HepG2 (cell line): ENCODE data around the gene TGFBI. TPM values are rescaled to one million over a fixed set of nuclear protein-coding genes. Genes with fewer than 3 reads are reported as not detected.
A peak's percentile ranks its signal among the peaks of the same experiment; 100 is the strongest.

Experiments
- ATAC-seq: fragments of 200-7000 bp; cut with Tn5 transposase; 3 replicates; pipeline ENCODE4 v1.9.1; 2020; ENCODE audit warnings: mild to moderate bottlenecking, moderate library complexity
- BruUV-seq: library from RNA; stranded (reverse); fragments of 400-500 nt; replicated peaks from 2 replicates; lab custom pipeline; 2021; lab: Mats Ljungman, UMichigan
- CTCF ChIA-PET: fragments of 300-600 bp; formaldehyde crosslinking; extraction: SDS; loops from one replicate; lab custom pipeline; 2021; ENCODE audit warnings: low total read pairs, inconsistent platforms, low intra/inter-chr PET ratio; lab: Yijun Ruan, JAX
- POLR2A ChIA-PET: fragments of 350-600 bp; sonication (Branson Sonifier 250); formaldehyde crosslinking; loops from one replicate; lab custom pipeline; 2020; ENCODE audit warnings: antibody characterized with exemption, inconsistent platforms; lab: Yijun Ruan, JAX
- DNase-seq: peaks from one replicate; pipeline ENCODE4 v3.0.0-alpha.2; 2015; ENCODE audit warnings: low spot score
- FAIRE-seq: peaks from 3 replicates; lab custom pipeline; 2011; peaks lifted over from hg19 to GRCh38; lab: Jason Lieb, UNC
- H2AFZ ChIP-seq: one replicate; pipeline ENCODE4 v1.6.1; 2011; ENCODE audit warnings: low read length, inconsistent platforms
- H3K27ac ChIP-seq: fragments of 300-600 bp; 3 replicates; pipeline ENCODE4 v1.8.0; 2011; ENCODE audit warnings: mixed run types, mild to moderate bottlenecking, mixed read lengths, low read length, inconsistent platforms; ENCODE audit not compliant: insufficient read depth; ENCODE audit errors: extremely low read length
- H3K27me3 ChIP-seq, 2 experiments: fragments of 200-600 bp in 1 of 2; 2 replicates in 1 of 2; 3 replicates in 1 of 2; pipeline versions ENCODE4 v1.6.0 to v1.8.0; 2011; ENCODE audit warnings: low read length in 2 of 2, mild to moderate bottlenecking in 2 of 2, moderate library complexity in 2 of 2, inconsistent platforms in 1 of 2; ENCODE audit not compliant: insufficient read depth in 2 of 2, control insufficient read depth in 1 of 2
- H3K36me3 ChIP-seq, 2 experiments: fragments of 200-600 bp in 1 of 2; replicated peaks in 1 of 2; 2 replicates in 1 of 2; 3 replicates in 1 of 2; pipeline versions ENCODE4 v1.5.1 to v1.8.0; 2011; ENCODE audit warnings: low read length in 2 of 2, inconsistent platforms in 1 of 2; ENCODE audit not compliant: insufficient read depth in 2 of 2, control insufficient read depth in 1 of 2
- H3K4me1 ChIP-seq: 2 replicates; pipeline ENCODE4 v1.5.1; 2012; ENCODE audit warnings: low read length, inconsistent platforms; ENCODE audit not compliant: insufficient read depth
- H3K4me2 ChIP-seq: 2 replicates; pipeline ENCODE4 v1.6.0; 2011; ENCODE audit warnings: low read depth, low read length, inconsistent platforms
- H3K4me3 ChIP-seq, 3 experiments: fragments of 200-600 bp in 1 of 3; sonication (generic), shearing (Covaris generic) in 1 of 3; replicated peaks in 1 of 3; 2 replicates each; pipeline ENCODE4 v1.5.1; 2011 to 2016; ENCODE audit warnings: low read length in 3 of 3, inconsistent platforms in 2 of 3, low read depth in 2 of 3, mild to moderate bottlenecking in 2 of 3, control low read depth in 1 of 3, mixed read lengths in 1 of 3; ENCODE audit not compliant: insufficient read depth in 1 of 3
- H3K79me2 ChIP-seq: one replicate; pipeline ENCODE4 v1.6.1; 2011; ENCODE audit warnings: low read length, inconsistent platforms; ENCODE audit not compliant: insufficient read depth
- H3K9ac ChIP-seq: 2 replicates; pipeline ENCODE4 v1.6.0; 2011; ENCODE audit warnings: mild to moderate bottlenecking, low read depth, low read length, inconsistent platforms; ENCODE audit not compliant: insufficient read depth
- H3K9me3 ChIP-seq: 2 replicates; pipeline ENCODE4 v1.5.1; 2012; ENCODE audit warnings: mild to moderate bottlenecking, low read length
- H4K20me1 ChIP-seq: 2 replicates; pipeline ENCODE4 v1.6.0; 2011; ENCODE audit warnings: inconsistent platforms, mild to moderate bottlenecking, low read length, moderate library complexity; ENCODE audit not compliant: insufficient read depth
- KAT8 ChIP-seq: IDR thresholded peaks from 2 replicates; pipeline ENCODE4 v1.6.1; 2016; ENCODE audit warnings: missing genetic modification reagents, missing compliant biosample characterization
- MED8 ChIP-seq: sonication (generic); formaldehyde crosslinking; IDR thresholded peaks from 2 replicates; pipeline ENCODE4 v1.8.1; 2023; ENCODE audit warnings: mild to moderate bottlenecking, missing genetic modification reagents; ENCODE audit not compliant: insufficient replicate concordance
- RELA ChIP-seq: sonication (generic); formaldehyde crosslinking; IDR thresholded peaks from 2 replicates; pipeline ENCODE4 v1.4.0; 2020; ENCODE audit warnings: missing genetic modification reagents
- SMYD3 ChIP-seq: sonication (generic); formaldehyde crosslinking; IDR thresholded peaks from 2 replicates; pipeline ENCODE4 v1.8.1; 2023; ENCODE audit warnings: mild to moderate bottlenecking, missing genetic modification reagents
- STAT5B ChIP-seq: sonication (generic); formaldehyde crosslinking; IDR thresholded peaks from 2 replicates; pipeline ENCODE4 v1.4.0; 2020; ENCODE audit warnings: missing genetic modification reagents
- ZNF124 ChIP-seq: sonication (generic); formaldehyde crosslinking; IDR thresholded peaks from 2 replicates; pipeline ENCODE4 v1.4.0; 2020; ENCODE audit warnings: missing genetic modification reagents
- ZNF367 ChIP-seq: sonication (generic); formaldehyde crosslinking; IDR thresholded peaks from 2 replicates; pipeline ENCODE4 v1.4.0; 2020; ENCODE audit warnings: missing genetic modification reagents, borderline replicate concordance
- ZNF576 ChIP-seq: sonication (generic); formaldehyde crosslinking; IDR thresholded peaks from 2 replicates; pipeline ENCODE4 v1.4.0; 2020; ENCODE audit warnings: mild to moderate bottlenecking, missing genetic modification reagents
- ZNF646 ChIP-seq: sonication (generic); formaldehyde crosslinking; IDR thresholded peaks from 2 replicates; pipeline ENCODE4 v1.9.0; 2021; ENCODE audit warnings: mild to moderate bottlenecking, missing genetic modification reagents
- ZNF674 ChIP-seq: sonication (generic); formaldehyde crosslinking; IDR thresholded peaks from 2 replicates; pipeline ENCODE4 v1.5.0; 2020; ENCODE audit warnings: low read depth, mild to moderate bottlenecking, missing genetic modification reagents
- WGBS: methylation state at CpG from one replicate; pipeline ENCODE4 v1.1.6; 2017; ENCODE audit warnings: low lambda C conversion rate; 5-methylcytosine and 5-hydroxymethylcytosine counted together
- in situ Hi-C: cut with HindIII; loops from 2 replicates; pipeline ENCODE4 v1.10.0; 2017; ENCODE audit warnings: low pct_unique_long_range_greater_than_20kb; ENCODE audit not compliant: extremely low pct_ligation_motif_present
- intact Hi-C: fragments of 100-400 bp; cut with micrococcal nuclease; formaldehyde crosslinking; loops from one replicate; pipeline ENCODE4 v1.10.0; 2022; ENCODE audit not compliant: unreplicated experiment
- polyA plus RNA-seq, 8 experiments: library from polyadenylated mRNA; depleted of rRNA in 3 of 8; stranded (reverse) in 7 of 8; unstranded in 1 of 8; fragments of >200 nt; fragmentation: Illumina TruSeq in 4 of 8; extraction: Trizol in 4 of 8; gene quantifications; 2 replicates each; pipeline versions ENCODE4 v1.2.1 to v1.2.3, GENCODE V29; 2011 to 2016; ENCODE audit warnings: low read depth in 4 of 8, missing spikeins in 1 of 8, mixed read lengths in 1 of 8; ENCODE audit not compliant: insufficient read depth in 1 of 8
- total RNA-seq, 5 experiments: library from RNA; depleted of rRNA; stranded (reverse); fragments of >200 nt; fragmentation: Illumina TruSeq; extraction: Trizol; gene quantifications; 2 replicates each; pipeline ENCODE4 v1.2.3, GENCODE V29; 2016; ENCODE audit warnings: low read depth in 1 of 5
- TF ChIP-seq, protein P1 (sequence below): sonication (generic); formaldehyde crosslinking; IDR thresholded peaks from 2 replicates; pipeline ENCODE4 v1.4.0; 2020; ENCODE audit warnings: missing genetic modification reagents
- TF ChIP-seq, protein P2 (sequence below): IDR thresholded peaks from 2 replicates; pipeline ENCODE4 v1.6.1; 2016; ENCODE audit warnings: low read depth, borderline replicate concordance

TGFBI gene
- total and polyA plus RNA-seq, 2 of the 13 experiments (the other 11 are each of a cell fraction or from before 2014, with no cell fraction given), result 275 to 457 TPM

DNA sequence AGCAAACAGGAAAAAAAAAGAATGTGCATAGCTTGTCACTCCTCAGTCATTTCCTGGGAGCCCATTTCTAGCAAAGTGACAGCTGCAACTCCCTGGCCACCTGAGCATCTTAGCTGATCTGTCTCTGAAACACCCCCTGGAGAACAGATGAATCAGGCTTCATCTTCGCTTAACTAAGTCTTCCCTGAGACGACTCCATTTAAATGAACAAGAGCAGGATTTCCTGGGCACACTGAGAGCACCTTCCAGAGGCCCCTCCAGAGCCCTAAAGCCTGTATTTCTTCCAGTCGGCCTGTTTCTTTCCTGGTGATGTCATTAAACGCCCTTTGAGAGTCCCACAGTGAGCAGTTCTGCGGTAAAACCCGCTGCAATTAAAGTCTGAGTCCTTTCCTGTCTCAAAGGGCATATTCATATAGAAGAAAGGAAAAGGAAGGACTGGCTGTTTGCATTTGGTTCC is 13.9 kb downstream of the TGFBI start (continued):
- TF ChIP-seq, protein P1, sequence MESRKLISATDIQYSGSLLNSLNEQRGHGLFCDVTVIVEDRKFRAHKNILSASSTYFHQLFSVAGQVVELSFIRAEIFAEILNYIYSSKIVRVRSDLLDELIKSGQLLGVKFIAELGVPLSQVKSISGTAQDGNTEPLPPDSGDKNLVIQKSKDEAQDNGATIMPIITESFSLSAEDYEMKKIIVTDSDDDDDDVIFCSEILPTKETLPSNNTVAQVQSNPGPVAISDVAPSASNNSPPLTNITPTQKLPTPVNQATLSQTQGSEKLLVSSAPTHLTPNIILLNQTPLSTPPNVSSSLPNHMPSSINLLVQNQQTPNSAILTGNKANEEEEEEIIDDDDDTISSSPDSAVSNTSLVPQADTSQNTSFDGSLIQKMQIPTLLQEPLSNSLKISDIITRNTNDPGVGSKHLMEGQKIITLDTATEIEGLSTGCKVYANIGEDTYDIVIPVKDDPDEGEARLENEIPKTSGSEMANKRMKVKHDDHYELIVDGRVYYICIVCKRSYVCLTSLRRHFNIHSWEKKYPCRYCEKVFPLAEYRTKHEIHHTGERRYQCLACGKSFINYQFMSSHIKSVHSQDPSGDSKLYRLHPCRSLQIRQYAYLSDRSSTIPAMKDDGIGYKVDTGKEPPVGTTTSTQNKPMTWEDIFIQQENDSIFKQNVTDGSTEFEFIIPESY (CRISPR knock-in tag), result peak; percentile 94

DNA sequence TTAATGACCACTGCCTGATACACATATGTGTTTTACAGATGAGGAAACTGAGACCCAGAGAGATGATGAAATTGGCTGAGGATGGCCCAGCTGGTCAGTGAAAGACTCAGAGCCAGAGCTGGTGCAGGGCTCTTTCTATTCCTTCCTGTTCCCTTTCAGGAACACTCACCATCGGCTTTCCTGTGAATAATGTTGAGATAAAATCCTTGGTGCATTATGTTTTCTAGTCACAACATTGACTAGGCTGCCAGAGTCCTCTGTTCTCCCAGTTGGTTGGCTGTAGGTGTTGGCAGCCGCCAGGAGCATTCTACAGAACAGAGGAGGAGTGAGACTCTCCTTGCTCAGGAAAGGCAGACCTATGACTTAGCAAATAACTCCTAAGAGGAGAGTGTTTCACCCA is 14.8 kb downstream of the TGFBI start:
- FAIRE-seq, result no peak
- H3K4me3 ChIP-seq, result no peak overlapping the region
- H3K36me3 ChIP-seq, result peaks cover 44 to 70% of the 10 kb centered on the region in 2 experiments
- no peaks in the 10 kb centered on the region for H3K79me2 ChIP-seq
- peaks cover 19% of the 10 kb centered on the region for H3K4me1 ChIP-seq
- H3K4me2 ChIP-seq, result no peak overlapping the region
- H3K9me3 ChIP-seq, result no peaks in the 10 kb centered on the region
- no TSS peak for BruUV-seq
- DNase-seq, result no peak
- CTCF ChIA-PET, result no interaction called here
- no peak overlapping the region for H3K9ac ChIP-seq
- H3K27me3 ChIP-seq, result no peaks in the 10 kb centered on the region
- no peak overlapping the region for H3K27ac ChIP-seq
- H4K20me1 ChIP-seq, result no peaks in the 10 kb centered on the region
- ATAC-seq, result no peak
- in situ Hi-C loops, result no loop called here
- POLR2A ChIA-PET, result interaction anchor here (2.7 to 5.4 kb wide), 2 partner anchors 11 to 12 kb away, joined by 11 to 29 read pairs; no protein-coding TSS in a partner anchor
- H2AFZ ChIP-seq, result no peak overlapping the region
- 92% methylated on average over 2 of the region's 2 CpGs for WGBS
- intact Hi-C loops, result no loop called here
- no peak for TF ChIP-seq KAT8
- TF ChIP-seq SMYD3 (CRISPR knock-in tag), result no peak
- no peak for TF ChIP-seq ZNF646 (CRISPR knock-in tag)
- TF ChIP-seq ZNF674 (CRISPR knock-in tag), result no peak
- TF ChIP-seq ZNF367 (CRISPR knock-in tag), result no peak
- TF ChIP-seq, protein P2, sequence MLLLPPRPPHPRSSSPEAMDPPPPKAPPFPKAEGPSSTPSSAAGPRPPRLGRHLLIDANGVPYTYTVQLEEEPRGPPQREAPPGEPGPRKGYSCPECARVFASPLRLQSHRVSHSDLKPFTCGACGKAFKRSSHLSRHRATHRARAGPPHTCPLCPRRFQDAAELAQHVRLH (CRISPR knock-in tag), result no peak
- no peak for TF ChIP-seq MED8 (CRISPR knock-in tag)
- no peak for TF ChIP-seq ZNF576 (CRISPR knock-in tag)
- TF ChIP-seq STAT5B (CRISPR knock-in tag), result no peak
- TF ChIP-seq RELA (CRISPR knock-in tag), result no peak
- TF ChIP-seq ZNF124, result no peak
